Measurements from ENCODE around the gene SPATA21. TPM values are rescaled to one million over a fixed set of nuclear protein-coding genes. Genes with fewer than 3 reads are reported as not detected.
"Not testable (repeated sequence)": the region's sequence is repeated elsewhere in the genome, so short reads cannot be mapped to it uniquely, and the experiment has no call there.

SPATA21 gene
- total and polyA plus RNA-seq, 2 experiments from 2014 or later, result 2.6 TPM; not detected in 1

GRCh38 chr1:16365146-16365498 is 72.1 kb downstream of the SPATA21 start:
- Histone ChIP-seq H4K20me1 (replicated peaks; ENCODE audit: insufficient read depth) (peaks cover 21% of the 10 kb centered on the region), H3K4me1 (ENCODE audit: insufficient read depth) (peaks cover 13% of the 10 kb centered on the region), H3K79me2 (replicated peaks; ENCODE audit: insufficient read depth) (peaks cover 28% of the 10 kb centered on the region)
- not testable (repeated sequence) for H3K4me3 Mint-ChIP-seq; ATAC-seq; H3F3A ChIP-seq (replicated peaks; ENCODE audit: low read depth); H3K4me3 ChIP-seq; H3K27ac ChIP-seq (ENCODE audit: low read depth); DNase-seq (ENCODE audit: low spot score); H3K9me2 ChIP-seq (ENCODE audit: insufficient read depth); H3K27me3 ChIP-seq (ENCODE audit: insufficient read depth); H3K27me3 Mint-ChIP-seq (ENCODE audit: insufficient read depth, low read depth, poor library complexity); H3K36me3 ChIP-seq (ENCODE audit: insufficient read depth); H3K27ac Mint-ChIP-seq; H2AFZ ChIP-seq; H3K4me2 ChIP-seq; H3K9me3 Mint-ChIP-seq; H3K36me3 Mint-ChIP-seq (ENCODE audit: low read depth)
- H3K4me1 Mint-ChIP-seq, result peaks cover 15% of the 10 kb centered on the region

DNA sequence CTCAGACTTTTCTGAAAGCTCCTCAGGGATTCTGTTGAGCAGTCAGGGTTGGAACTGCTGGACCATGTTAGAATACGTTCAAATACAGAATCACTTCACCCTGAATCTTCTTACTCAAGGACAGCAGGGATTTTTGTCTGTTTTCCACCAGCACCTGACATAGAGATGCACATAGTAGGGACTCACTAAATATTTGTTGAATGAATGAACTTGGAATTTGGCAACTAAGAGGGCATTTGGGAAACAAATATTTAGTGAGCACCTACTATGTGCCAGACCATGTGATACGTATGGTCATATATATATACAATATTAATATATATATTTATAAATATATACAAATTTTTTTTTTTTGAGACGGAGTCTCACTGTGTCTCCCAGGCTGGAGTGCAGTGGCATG is 80.4 kb downstream of the SPATA21 start:
- Histone ChIP-seq H2AFZ (no peak overlapping the region), H3F3A (replicated peaks; ENCODE audit: low read depth) (0 out of 2 replicates have a peak, but pooled peaks cover 3% of the 10 kb centered on the region), H3K27me3 (ENCODE audit: insufficient read depth) (no peaks in the 10 kb centered on the region), H3K36me3 (ENCODE audit: insufficient read depth) (no peaks in the 10 kb centered on the region), H4K20me1 (replicated peaks; ENCODE audit: insufficient read depth) (no peaks in the 10 kb centered on the region), H3K79me2 (replicated peaks; ENCODE audit: insufficient read depth) (peaks cover under 1% of the 10 kb centered on the region; the same call in 1 of the 2 replicates), H3K9me2 (ENCODE audit: insufficient read depth) (no peaks in the 10 kb centered on the region), H3K4me2 (no peak overlapping the region), H3K4me1 (ENCODE audit: insufficient read depth) (0 out of 2 replicates have a peak, but pooled peaks cover 6% of the 10 kb centered on the region), H3K4me3 (no peak overlapping the region), H3K27ac (ENCODE audit: low read depth) (no peak overlapping the region)
- no peaks in the 10 kb centered on the region for H3K9me3 Mint-ChIP-seq
- ATAC-seq, result no peak
- no peak overlapping the region for H3K4me3 Mint-ChIP-seq
- peaks cover 5% of the 10 kb centered on the region; the same call in 1 of the 3 replicates for H3K4me1 Mint-ChIP-seq
- no peak overlapping the region for H3K27ac Mint-ChIP-seq
- no peak for DNase-seq (ENCODE audit: low spot score)
- no peaks in the 10 kb centered on the region for H3K36me3 Mint-ChIP-seq (ENCODE audit: low read depth)
- H3K27me3 Mint-ChIP-seq (ENCODE audit: insufficient read depth, low read depth, poor library complexity), result no peaks in the 10 kb centered on the region
- TF ChIP-seq REST (IDR thresholded peaks at IDR 0.05; ENCODE audit: unreplicated experiment), result no peak
- TF ChIP-seq ZNF114 (CRISPR knock-in tag; IDR thresholded peaks at IDR 0.05), result no peak
- TF ChIP-seq, protein P1, sequence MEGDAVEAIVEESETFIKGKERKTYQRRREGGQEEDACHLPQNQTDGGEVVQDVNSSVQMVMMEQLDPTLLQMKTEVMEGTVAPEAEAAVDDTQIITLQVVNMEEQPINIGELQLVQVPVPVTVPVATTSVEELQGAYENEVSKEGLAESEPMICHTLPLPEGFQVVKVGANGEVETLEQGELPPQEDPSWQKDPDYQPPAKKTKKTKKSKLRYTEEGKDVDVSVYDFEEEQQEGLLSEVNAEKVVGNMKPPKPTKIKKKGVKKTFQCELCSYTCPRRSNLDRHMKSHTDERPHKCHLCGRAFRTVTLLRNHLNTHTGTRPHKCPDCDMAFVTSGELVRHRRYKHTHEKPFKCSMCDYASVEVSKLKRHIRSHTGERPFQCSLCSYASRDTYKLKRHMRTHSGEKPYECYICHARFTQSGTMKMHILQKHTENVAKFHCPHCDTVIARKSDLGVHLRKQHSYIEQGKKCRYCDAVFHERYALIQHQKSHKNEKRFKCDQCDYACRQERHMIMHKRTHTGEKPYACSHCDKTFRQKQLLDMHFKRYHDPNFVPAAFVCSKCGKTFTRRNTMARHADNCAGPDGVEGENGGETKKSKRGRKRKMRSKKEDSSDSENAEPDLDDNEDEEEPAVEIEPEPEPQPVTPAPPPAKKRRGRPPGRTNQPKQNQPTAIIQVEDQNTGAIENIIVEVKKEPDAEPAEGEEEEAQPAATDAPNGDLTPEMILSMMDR (conservative IDR thresholded peaks at IDR 0.05; ENCODE audit: low read depth in 2 of 2), result no peak
- no peak for TF ChIP-seq NANOG (IDR thresholded peaks at IDR 0.05; ENCODE audit: borderline replicate concordance)
- no peak for TF ChIP-seq EZH2phosphoT487 (IDR thresholded peaks at IDR 0.05; ENCODE audit: unreplicated experiment)
- no peak for TF ChIP-seq ZNF462 (CRISPR knock-in tag; IDR thresholded peaks at IDR 0.05)
- no peak for TF ChIP-seq STAT1 (IDR thresholded peaks at IDR 0.05; ENCODE audit: unreplicated experiment)
- TF ChIP-seq CREB1 (CRISPR knock-in tag; IDR thresholded peaks at IDR 0.05; ENCODE audit: low read depth), result no peak
- no peak for TF ChIP-seq EZH2 (IDR thresholded peaks at IDR 0.05; ENCODE audit: low read depth, unreplicated experiment)
- no peak for TF ChIP-seq ETS1 (IDR thresholded peaks at IDR 0.05)
